IMR-90 (cell line): Measurements from ENCODE around the gene SERPINA3. TPM values are rescaled to one million over a fixed set of nuclear protein-coding genes. Genes with fewer than 3 reads are reported as not detected.

ENCODE experiments used
- ATAC-seq: fragments of 200-7000 bp; cut with Tn5 transposase; 2 replicates; pipeline ENCODE4 v1.9.1; 2020; ENCODE audit warnings: low read depth, mild to moderate bottlenecking, moderate library complexity
- BruUV-seq: library from RNA; stranded (reverse); fragments of 400-500 nt; replicated peaks from 2 replicates; lab custom pipeline; 2021; lab: Mats Ljungman, UMichigan
- CTCF ChIA-PET: fragments of 300-600 bp; formaldehyde crosslinking; extraction: SDS; loops from one replicate; lab custom pipeline; 2021; ENCODE audit warnings: antibody characterized with exemption; lab: Yijun Ruan, JAX
- POLR2A ChIA-PET: fragments of 300-600 bp; sonication (Branson Sonifier 250); formaldehyde crosslinking; loops from one replicate; lab custom pipeline; 2022; ENCODE audit warnings: antibody characterized with exemption; ENCODE audit not compliant: unreplicated experiment; lab: Charles Lee
- DNase-seq: peaks from one replicate; pipeline ENCODE4 v3.0.0; 2013
- H2AFZ ChIP-seq: replicated peaks from 2 replicates; pipeline ENCODE3; 2013; ENCODE audit warnings: low read length, mild to moderate bottlenecking; ENCODE audit not compliant: poor library complexity
- H2AK5ac ChIP-seq: 2 replicates; pipeline ENCODE4 v1.6.1; 2013; ENCODE audit warnings: low read depth, low read length, inconsistent platforms
- H2AK9ac ChIP-seq: replicated peaks from 2 replicates; pipeline ENCODE3; 2013; ENCODE audit warnings: mild to moderate bottlenecking, low read depth, low read length, moderate library complexity; ENCODE audit not compliant: poor library complexity
- H2BK120ac ChIP-seq: 2 replicates; pipeline ENCODE4 v1.6.1; 2013; ENCODE audit warnings: low read depth, low read length, inconsistent platforms
- H2BK15ac ChIP-seq: 3 replicates; pipeline ENCODE4 v1.6.1; 2013; ENCODE audit warnings: low read depth, low read length, inconsistent platforms
- H2BK20ac ChIP-seq: 2 replicates; pipeline ENCODE4 v1.6.1; 2013; ENCODE audit warnings: low read depth, mild to moderate bottlenecking, inconsistent platforms, low read length, moderate library complexity
- H2BK5ac ChIP-seq: 2 replicates; pipeline ENCODE4 v1.6.1; 2013; ENCODE audit warnings: mild to moderate bottlenecking, low read depth, low read length, inconsistent platforms; ENCODE audit not compliant: poor library complexity, severe bottlenecking
- H3K14ac ChIP-seq: replicated peaks from 2 replicates; pipeline ENCODE4 v1.6.1; 2013; ENCODE audit warnings: low read depth, low read length, inconsistent platforms
- H3K18ac ChIP-seq: 2 replicates; pipeline ENCODE4 v1.6.1; 2013; ENCODE audit warnings: low read depth, low read length, control low read depth
- H3K23ac ChIP-seq: 2 replicates; pipeline ENCODE4 v1.6.1; 2013; ENCODE audit warnings: low read depth, low read length, inconsistent platforms
- H3K27ac ChIP-seq: 2 replicates; pipeline ENCODE4 v1.5.1; 2013; ENCODE audit warnings: mild to moderate bottlenecking, control low read depth, low read length; ENCODE audit not compliant: insufficient read depth
- H3K27me3 ChIP-seq: 2 replicates; pipeline ENCODE4 v1.6.1; 2013; ENCODE audit warnings: low read length; ENCODE audit not compliant: control insufficient read depth, insufficient read depth
- H3K36me3 ChIP-seq: 2 replicates; pipeline ENCODE4 v1.6.1; 2013; ENCODE audit warnings: low read length, mixed read lengths; ENCODE audit not compliant: control insufficient read depth, insufficient read depth
- H3K4ac ChIP-seq: 2 replicates; pipeline ENCODE4 v1.6.1; 2013; ENCODE audit warnings: low read depth, low read length, inconsistent platforms
- H3K4me1 ChIP-seq: 2 replicates; pipeline ENCODE4 v1.6.1; 2013; ENCODE audit warnings: low read length, mixed read lengths; ENCODE audit not compliant: control insufficient read depth, insufficient read depth
- H3K4me2 ChIP-seq: 2 replicates; pipeline ENCODE4 v1.6.1; 2013; ENCODE audit warnings: low read depth, mild to moderate bottlenecking, control low read depth, low read length, moderate library complexity
- H3K4me3 ChIP-seq: 2 replicates; pipeline ENCODE4 v1.5.1; 2013; ENCODE audit warnings: low read depth, mild to moderate bottlenecking, control low read depth, low read length, moderate library complexity; ENCODE audit not compliant: insufficient read depth
- H3K56ac ChIP-seq: 2 replicates; pipeline ENCODE4 v1.6.1; 2013; ENCODE audit warnings: low read length, inconsistent platforms; ENCODE audit not compliant: insufficient read depth; ENCODE audit errors: extremely low read depth
- H3K79me1 ChIP-seq, 2 experiments: 2 replicates each; pipeline ENCODE4 v1.6.1; 2013; ENCODE audit warnings: low read length in 2 of 2, inconsistent platforms in 1 of 2, low read depth in 1 of 2
- H3K9ac ChIP-seq: 2 replicates; pipeline ENCODE4 v1.6.1; 2013; ENCODE audit warnings: low read depth, low read length, control low read depth
- H3K9me1 ChIP-seq: 2 replicates; pipeline ENCODE4 v1.6.1; 2013; ENCODE audit warnings: low read length, inconsistent platforms; ENCODE audit not compliant: insufficient read depth
- H3K9me3 ChIP-seq: 2 replicates; pipeline ENCODE4 v1.6.1; 2013; ENCODE audit warnings: low read length; ENCODE audit not compliant: control insufficient read depth, insufficient read depth
- H4K20me1 ChIP-seq: 2 replicates; pipeline ENCODE4 v1.6.1; 2013; ENCODE audit warnings: low read length, inconsistent platforms; ENCODE audit not compliant: insufficient read depth
- H4K5ac ChIP-seq: 2 replicates; pipeline ENCODE4 v1.6.1; 2013; ENCODE audit warnings: mild to moderate bottlenecking, low read depth, low read length, control low read depth
- H4K8ac ChIP-seq, 2 experiments: 2 replicates each; pipeline ENCODE4 v1.6.1; 2013; ENCODE audit warnings: low read depth in 2 of 2, low read length in 2 of 2, control low read depth in 1 of 2, inconsistent platforms in 1 of 2
- H4K91ac ChIP-seq: 2 replicates; pipeline ENCODE4 v1.6.1; 2013; ENCODE audit warnings: low read depth, low read length, inconsistent platforms; ENCODE audit not compliant: insufficient read depth
- CHD1 ChIP-seq: IDR thresholded peaks from 2 replicates; pipeline ENCODE4 v1.6.1; 2012; ENCODE audit warnings: low read depth, low read length, improper control_type of control experiment
- CTCF ChIP-seq: conservative IDR thresholded peaks from 2 replicates; pipeline ENCODE4 v1.5.1; 2012; ENCODE audit warnings: mild to moderate bottlenecking, low read depth, low read length, improper control_type of control experiment
- ELK1 ChIP-seq: fragments of 150-350 bp; IDR thresholded peaks from 2 replicates; pipeline ENCODE4 v1.6.1; 2016; ENCODE audit warnings: low read depth, mild to moderate bottlenecking, low read length, moderate library complexity, borderline replicate concordance
- MXI1 ChIP-seq: IDR thresholded peaks from 2 replicates; pipeline ENCODE4 v1.6.1; 2012; ENCODE audit warnings: low read depth, mild to moderate bottlenecking, low read length, moderate library complexity, borderline replicate concordance
- RAD21 ChIP-seq: IDR thresholded peaks from 2 replicates; pipeline ENCODE4 v1.6.1; 2012; ENCODE audit warnings: low read length, improper control_type of control experiment
- SMC3 ChIP-seq: fragments of 150-350 bp; IDR thresholded peaks from 2 replicates; pipeline ENCODE4 v1.6.1; 2016; ENCODE audit warnings: low read depth, mild to moderate bottlenecking, antibody characterized with exemption, low read length, moderate library complexity
- WGBS, 2 experiments: methylation state at CpG; one replicate each; pipeline versions ENCODE4 v1.1.5 to v1.1.7; 2013; ENCODE audit warnings: missing lambda C conversion rate in 2 of 2; ENCODE audit not compliant: insufficient read length in 1 of 2; ENCODE audit errors: extremely low coverage in 2 of 2; 5-methylcytosine and 5-hydroxymethylcytosine counted together
- dilution Hi-C: fragments of 300-500 bp; cut with HindIII; formaldehyde crosslinking; loops from one replicate; pipeline ENCODE4 v1.14.3; 2018; ENCODE audit warnings: low sequenced_read_pairs; ENCODE audit not compliant: unreplicated experiment
- in situ Hi-C: fragments of 300-500 bp; cut with MboI; formaldehyde crosslinking; loops from 3 replicates; pipeline ENCODE4 v1.14.3; 2019; ENCODE audit warnings: low sequenced_read_pairs, inconsistent platforms, mixed read lengths
- intact Hi-C: fragments of 100-400 bp; cut with micrococcal nuclease; formaldehyde crosslinking; loops from 2 replicates; pipeline ENCODE4 v1.10.0; 2022
- polyA plus RNA-seq, 3 experiments: library from polyadenylated mRNA; depleted of rRNA; stranded (reverse); fragments of >200 nt; gene quantifications; 2 replicates each; pipeline ENCODE4 v1.2.3, GENCODE V29; 2012; ENCODE audit warnings: low replicate concordance in 1 of 3
- total RNA-seq: library from RNA; depleted of rRNA; stranded (reverse); fragments of >200 nt; gene quantifications from 2 replicates; pipeline ENCODE4 v1.2.3, GENCODE V29; 2012

SERPINA3 gene
- total and polyA plus RNA-seq, 2 of the 4 experiments (the other 2 are of a cell fraction): 0.36 to 0.48 TPM

- WGBS, 2 experiments: 86% methylated on average over 9 of the region's 20 CpGs; no CpG with 5 or more reads in 1 of the 2 experiments
- H2AK9ac ChIP-seq: peak overlapping the region; percentile 20
- no peak overlapping the region; the same call in 1 of the 2 replicates for H3K18ac ChIP-seq
- no peaks in the 10 kb centered on the region for H3K79me1 ChIP-seq
- H3K36me3 ChIP-seq: no peaks in the 10 kb centered on the region
- no peak overlapping the region for H3K23ac ChIP-seq
- no peak overlapping the region for H3K4me2 ChIP-seq
- H3K4me3 ChIP-seq: no peak overlapping the region
- dilution Hi-C loops: no loop called here
- H4K8ac ChIP-seq: no peak overlapping the region
- TF ChIP-seq CHD1: no peak
- TF ChIP-seq ELK1: no peak
- TF ChIP-seq SMC3: no peak
- TF ChIP-seq MXI1: no peak
- TF ChIP-seq RAD21: no peak
- no peak for TF ChIP-seq CTCF
- no TSS peak for BruUV-seq
- no peak overlapping the region for H3K9ac ChIP-seq
- peaks cover 19% of the 10 kb centered on the region for H3K9me3 ChIP-seq
- H2AFZ ChIP-seq: no peak overlapping the region
- H3K56ac ChIP-seq: no peak overlapping the region
- intact Hi-C loops: no loop called here
- H3K4me1 ChIP-seq: peaks cover 14% of the 10 kb centered on the region
- ATAC-seq: no peak
- no peak overlapping the region; the same call in 1 of the 2 replicates for H4K5ac ChIP-seq
- in situ Hi-C loops: no loop called here
- POLR2A ChIA-PET: no interaction called here
- H4K20me1 ChIP-seq: no peaks in the 10 kb centered on the region
- no peak overlapping the region for H4K91ac ChIP-seq
- H2AK5ac ChIP-seq: no peak overlapping the region
- CTCF ChIA-PET: no interaction called here
- H2BK120ac ChIP-seq: no peak overlapping the region
- H3K27ac ChIP-seq: no peak overlapping the region
- no peaks in the 10 kb centered on the region for H3K27me3 ChIP-seq
- no peaks in the 10 kb centered on the region for H3K9me1 ChIP-seq
- H2BK5ac ChIP-seq: no peak overlapping the region
- no peak overlapping the region for H3K4ac ChIP-seq
- no peak overlapping the region for H2BK15ac ChIP-seq
- DNase-seq: no peak
- no peak overlapping the region for H2BK20ac ChIP-seq
- H3K14ac ChIP-seq: no peak overlapping the region
Measured at GRCh38 chr14:94613720-94614644, 1.8 kb downstream of the SERPINA3 start.
